Measurements from ENCODE around the gene HID1.

HID1 gene

DNA sequence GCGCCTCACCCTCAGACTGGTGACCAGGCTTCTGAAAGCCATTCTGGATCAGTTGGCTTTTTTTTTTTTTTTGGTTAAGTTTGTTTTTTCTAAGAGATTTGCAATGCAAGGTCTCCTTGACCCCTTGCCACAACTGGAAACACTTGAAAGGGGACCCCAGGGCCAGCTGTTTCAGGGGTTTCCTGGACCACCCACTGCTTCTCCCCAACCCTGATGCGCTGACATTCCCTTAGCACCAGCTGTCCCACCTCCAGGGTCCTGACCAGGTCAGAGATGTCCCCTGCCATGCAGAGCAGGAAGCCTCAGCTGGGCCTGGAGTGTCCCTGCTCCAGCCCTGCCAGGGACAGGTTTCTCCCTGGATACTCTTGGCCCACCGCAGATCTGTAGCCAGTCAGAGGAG, 31.8 kb upstream of the HID1 start:
- TF ChIP-seq EGR1 (IDR thresholded peaks at IDR 0.05) = no peak
- TF ChIP-seq, protein P1, sequence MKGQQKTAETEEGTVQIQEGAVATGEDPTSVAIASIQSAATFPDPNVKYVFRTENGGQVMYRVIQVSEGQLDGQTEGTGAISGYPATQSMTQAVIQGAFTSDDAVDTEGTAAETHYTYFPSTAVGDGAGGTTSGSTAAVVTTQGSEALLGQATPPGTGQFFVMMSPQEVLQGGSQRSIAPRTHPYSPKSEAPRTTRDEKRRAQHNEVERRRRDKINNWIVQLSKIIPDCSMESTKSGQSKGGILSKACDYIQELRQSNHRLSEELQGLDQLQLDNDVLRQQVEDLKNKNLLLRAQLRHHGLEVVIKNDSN (IDR thresholded peaks at IDR 0.05) = no peak
- no peak for TF ChIP-seq TAF1 (IDR thresholded peaks at IDR 0.05; ENCODE audit: low read depth)
- no peak for TF ChIP-seq FOXM1 (IDR thresholded peaks at IDR 0.05; ENCODE audit: borderline replicate concordance, low read depth)
- no peak for TF ChIP-seq EP300 (IDR thresholded peaks at IDR 0.05; ENCODE audit: borderline replicate concordance)
- TF ChIP-seq TCF12 (IDR thresholded peaks at IDR 0.05; ENCODE audit: low read depth) = no peak
- TF ChIP-seq ZBTB7A (IDR thresholded peaks at IDR 0.05; ENCODE audit: low read depth) = no peak
- TF ChIP-seq CEBPB (IDR thresholded peaks at IDR 0.05) = no peak
- TF ChIP-seq TEAD4 (IDR thresholded peaks at IDR 0.05) = no peak
- no peak for TF ChIP-seq YY1 (IDR thresholded peaks at IDR 0.05; ENCODE audit: low read depth)
- TF ChIP-seq CREB1 (IDR thresholded peaks at IDR 0.05; ENCODE audit: low read depth) = no peak

DNA sequence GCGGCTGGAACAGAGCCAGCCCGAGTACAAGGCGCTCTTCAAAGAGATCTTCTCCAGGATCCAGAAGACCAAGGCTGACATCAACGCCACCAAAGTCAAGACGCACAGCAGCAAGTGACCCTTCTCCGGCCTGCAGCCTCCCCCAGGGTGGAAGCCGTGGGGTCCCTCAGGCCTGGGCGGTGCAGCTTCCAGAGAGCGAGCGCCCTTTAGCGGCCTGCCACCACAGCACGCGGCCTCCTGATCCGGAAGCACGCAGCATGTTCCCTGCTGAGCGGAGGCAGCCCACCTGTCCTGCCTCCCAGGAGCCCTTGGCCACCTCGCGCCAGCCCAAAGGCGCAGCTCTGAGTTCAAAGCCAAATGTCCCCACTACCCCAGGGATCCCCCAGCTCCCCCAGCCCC, 31.4 kb upstream of the HID1 start:
- no peak for TF ChIP-seq ZBTB7A (IDR thresholded peaks at IDR 0.05; ENCODE audit: low read depth)
- TF ChIP-seq TAF1 (IDR thresholded peaks at IDR 0.05; ENCODE audit: low read depth) = no peak
- no peak for TF ChIP-seq EGR1 (IDR thresholded peaks at IDR 0.05)
- no peak for TF ChIP-seq NFIC (IDR thresholded peaks at IDR 0.05)
- TF ChIP-seq CEBPB (IDR thresholded peaks at IDR 0.05) = no peak
- TF ChIP-seq RAD21 (IDR thresholded peaks at IDR 0.05; ENCODE audit: low read depth) = no peak

DNA sequence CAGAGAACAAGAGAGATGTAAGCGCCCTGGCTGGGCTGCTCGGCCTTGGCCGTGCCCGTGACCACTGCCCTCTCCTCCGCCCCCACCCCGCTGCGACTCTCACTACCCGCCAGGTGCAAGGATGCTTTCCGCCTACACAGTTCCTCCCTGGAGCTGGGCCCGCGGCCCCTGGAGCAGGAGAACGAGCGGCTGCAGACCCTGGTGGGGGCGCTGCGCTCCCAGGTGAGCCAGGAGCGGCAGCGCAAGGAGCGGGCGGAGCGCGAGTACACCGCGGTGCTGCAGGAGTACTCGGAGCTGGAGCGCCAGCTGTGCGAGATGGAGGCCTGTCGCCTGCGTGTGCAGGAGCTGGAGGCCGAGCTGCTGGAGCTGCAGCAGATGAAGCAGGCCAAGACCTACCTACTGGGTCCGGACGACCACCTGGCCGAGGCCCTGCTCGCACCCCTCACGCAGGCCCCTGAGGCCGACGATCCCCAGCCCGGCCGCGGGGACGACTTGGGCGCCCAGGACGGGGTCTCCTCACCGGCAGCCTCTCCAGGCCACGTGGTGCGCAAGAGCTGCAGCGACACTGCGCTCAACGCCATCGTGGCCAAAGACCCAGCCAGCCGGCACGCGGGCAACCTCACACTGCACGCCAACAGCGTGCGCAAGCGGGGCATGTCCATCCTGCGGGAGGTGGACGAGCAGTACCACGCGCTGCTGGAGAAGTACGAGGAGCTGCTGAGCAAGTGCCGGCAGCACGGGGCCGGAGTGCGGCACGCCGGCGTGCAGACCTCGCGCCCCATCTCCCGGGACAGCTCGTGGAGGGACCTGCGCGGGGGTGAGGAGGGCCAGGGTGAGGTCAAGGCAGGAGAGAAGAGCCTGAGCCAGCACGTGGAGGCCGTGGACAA, 30.8 kb upstream of the HID1 start:
- no peak for TF ChIP-seq CEBPB (IDR thresholded peaks at IDR 0.05)
- TF ChIP-seq, protein P1 (IDR thresholded peaks at IDR 0.05) = no peak
- no peak for TF ChIP-seq TCF12 (IDR thresholded peaks at IDR 0.05; ENCODE audit: low read depth)
- no peak for TF ChIP-seq NFIC (IDR thresholded peaks at IDR 0.05)
- no peak for TF ChIP-seq EGR1 (IDR thresholded peaks at IDR 0.05)
- no peak for TF ChIP-seq FOXM1 (IDR thresholded peaks at IDR 0.05; ENCODE audit: borderline replicate concordance, low read depth)
- no peak for TF ChIP-seq TAF1 (IDR thresholded peaks at IDR 0.05; ENCODE audit: low read depth)
- no peak for TF ChIP-seq CREB1 (IDR thresholded peaks at IDR 0.05; ENCODE audit: low read depth)
- no peak for TF ChIP-seq ZBTB7A (IDR thresholded peaks at IDR 0.05; ENCODE audit: low read depth)
- TF ChIP-seq YY1 (IDR thresholded peaks at IDR 0.05; ENCODE audit: low read depth) = no peak
- no peak for TF ChIP-seq EP300 (IDR thresholded peaks at IDR 0.05; ENCODE audit: borderline replicate concordance)
- TF ChIP-seq, protein P2, sequence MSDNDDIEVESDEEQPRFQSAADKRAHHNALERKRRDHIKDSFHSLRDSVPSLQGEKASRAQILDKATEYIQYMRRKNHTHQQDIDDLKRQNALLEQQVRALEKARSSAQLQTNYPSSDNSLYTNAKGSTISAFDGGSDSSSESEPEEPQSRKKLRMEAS (IDR thresholded peaks at IDR 0.05) = no peak
- TF ChIP-seq, protein P3, sequence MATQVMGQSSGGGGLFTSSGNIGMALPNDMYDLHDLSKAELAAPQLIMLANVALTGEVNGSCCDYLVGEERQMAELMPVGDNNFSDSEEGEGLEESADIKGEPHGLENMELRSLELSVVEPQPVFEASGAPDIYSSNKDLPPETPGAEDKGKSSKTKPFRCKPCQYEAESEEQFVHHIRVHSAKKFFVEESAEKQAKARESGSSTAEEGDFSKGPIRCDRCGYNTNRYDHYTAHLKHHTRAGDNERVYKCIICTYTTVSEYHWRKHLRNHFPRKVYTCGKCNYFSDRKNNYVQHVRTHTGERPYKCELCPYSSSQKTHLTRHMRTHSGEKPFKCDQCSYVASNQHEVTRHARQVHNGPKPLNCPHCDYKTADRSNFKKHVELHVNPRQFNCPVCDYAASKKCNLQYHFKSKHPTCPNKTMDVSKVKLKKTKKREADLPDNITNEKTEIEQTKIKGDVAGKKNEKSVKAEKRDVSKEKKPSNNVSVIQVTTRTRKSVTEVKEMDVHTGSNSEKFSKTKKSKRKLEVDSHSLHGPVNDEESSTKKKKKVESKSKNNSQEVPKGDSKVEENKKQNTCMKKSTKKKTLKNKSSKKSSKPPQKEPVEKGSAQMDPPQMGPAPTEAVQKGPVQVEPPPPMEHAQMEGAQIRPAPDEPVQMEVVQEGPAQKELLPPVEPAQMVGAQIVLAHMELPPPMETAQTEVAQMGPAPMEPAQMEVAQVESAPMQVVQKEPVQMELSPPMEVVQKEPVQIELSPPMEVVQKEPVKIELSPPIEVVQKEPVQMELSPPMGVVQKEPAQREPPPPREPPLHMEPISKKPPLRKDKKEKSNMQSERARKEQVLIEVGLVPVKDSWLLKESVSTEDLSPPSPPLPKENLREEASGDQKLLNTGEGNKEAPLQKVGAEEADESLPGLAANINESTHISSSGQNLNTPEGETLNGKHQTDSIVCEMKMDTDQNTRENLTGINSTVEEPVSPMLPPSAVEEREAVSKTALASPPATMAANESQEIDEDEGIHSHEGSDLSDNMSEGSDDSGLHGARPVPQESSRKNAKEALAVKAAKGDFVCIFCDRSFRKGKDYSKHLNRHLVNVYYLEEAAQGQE (IDR thresholded peaks at IDR 0.05; ENCODE audit: low read depth) = no peak

DNA sequence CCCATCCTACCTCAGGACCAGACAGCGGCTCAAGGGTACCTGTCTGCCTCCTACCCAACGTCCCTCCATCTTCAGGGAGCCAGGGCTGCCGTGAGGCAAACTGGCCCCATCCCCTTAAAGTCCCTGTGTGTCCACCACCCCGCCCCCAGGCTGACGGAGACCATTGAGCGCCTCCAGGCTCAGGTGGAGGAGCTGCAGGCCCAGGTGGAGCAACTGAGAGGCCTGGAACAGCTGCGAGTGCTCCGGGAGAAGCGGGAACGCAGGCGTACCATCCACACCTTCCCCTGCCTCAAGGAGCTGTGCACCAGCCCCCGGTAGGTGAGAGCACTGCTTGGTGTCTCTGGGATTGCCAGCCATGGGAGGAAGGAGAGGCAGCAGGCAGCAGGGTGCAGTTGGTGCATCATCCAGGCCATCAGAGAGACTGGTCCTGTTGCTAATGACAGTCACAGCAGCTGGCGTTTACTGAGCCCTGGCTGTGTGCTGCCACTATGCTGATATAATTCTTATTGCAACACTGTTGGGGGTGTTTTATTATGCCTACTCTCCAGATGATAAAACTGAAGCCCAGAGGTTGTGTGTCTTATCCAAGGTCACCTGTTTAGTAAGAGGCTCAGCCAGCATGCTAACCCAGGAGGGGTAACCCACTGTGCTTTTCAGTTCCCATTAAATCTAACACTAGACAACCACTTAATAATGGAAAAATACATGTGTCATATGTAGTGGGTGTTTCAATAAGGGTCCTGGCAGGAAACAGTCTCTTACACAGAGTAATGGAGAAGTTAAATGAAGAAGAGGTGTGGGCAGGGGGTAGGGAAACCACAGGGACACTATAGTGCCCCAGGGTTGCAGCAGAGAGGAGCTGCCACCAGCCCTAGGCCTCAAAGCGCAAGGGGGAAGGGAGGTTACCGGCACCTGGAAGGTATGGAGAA, 29.6 kb upstream of the HID1 start:
- TF ChIP-seq, protein P2 (IDR thresholded peaks at IDR 0.05) = no peak
- TF ChIP-seq YY1 (IDR thresholded peaks at IDR 0.05; ENCODE audit: low read depth) = no peak
- TF ChIP-seq EGR1 (IDR thresholded peaks at IDR 0.05) = no peak
- TF ChIP-seq CEBPB (IDR thresholded peaks at IDR 0.05) = no peak
- TF ChIP-seq FOXM1 (IDR thresholded peaks at IDR 0.05; ENCODE audit: borderline replicate concordance, low read depth) = no peak
- no peak for TF ChIP-seq CREB1 (IDR thresholded peaks at IDR 0.05; ENCODE audit: low read depth)
- TF ChIP-seq RAD21 (IDR thresholded peaks at IDR 0.05; ENCODE audit: low read depth) = no peak
- TF ChIP-seq, protein P3 (IDR thresholded peaks at IDR 0.05; ENCODE audit: low read depth) = no peak
- TF ChIP-seq ZBTB7A (IDR thresholded peaks at IDR 0.05; ENCODE audit: low read depth) = no peak
- TF ChIP-seq TAF1 (IDR thresholded peaks at IDR 0.05; ENCODE audit: low read depth) = no peak
- no peak for TF ChIP-seq TCF12 (IDR thresholded peaks at IDR 0.05; ENCODE audit: low read depth)
- TF ChIP-seq TEAD4 (IDR thresholded peaks at IDR 0.05) = no peak
- TF ChIP-seq, protein P1 (IDR thresholded peaks at IDR 0.05) = no peak

Data from Ishikawa (cell line).